ENCODE results near the gene CYP4F11.
"Not testable (repeated sequence)": the region's sequence is repeated elsewhere in the genome, so short reads cannot be mapped to it uniquely, and the experiment has no call there.

CYP4F11 gene

GRCh38 chr19:15934332-15935078 lies at the start of gene CYP4F11:
Gene CYP4F11 (minus strand): TSS chr19:15934529. CDS start chr19:15934408, 121 bp downstream.
- Histone ChIP-seq H3K27ac (peak within 1 kb of the TSS in 1 of 2 donors; percentile 78), H3K4me3 (peak within 1 kb of the TSS; percentile 37)
- peak; percentile 81 for DNase-seq (ENCODE audit: low spot score)
- TF ChIP-seq CTCF (IDR thresholded peaks at IDR 0.05): no peak

- no peak overlapping the region for H3K4me3 ChIP-seq
- TF ChIP-seq CTCF (IDR thresholded peaks at IDR 0.05): no peak
- no peak overlapping the region for H3K27ac ChIP-seq
- DNase-seq (ENCODE audit: low spot score): no peak
Observed at GRCh38 chr19:15979293-15979692, 45.0 kb upstream of the CYP4F11 start.

- H3K27ac ChIP-seq: no peak overlapping the region
- no peak overlapping the region for H3K4me3 ChIP-seq
- TF ChIP-seq CTCF (IDR thresholded peaks at IDR 0.05): no peak
- DNase-seq (ENCODE audit: low spot score): no peak
Observed at GRCh38 chr19:15977690-15978089, 43.4 kb upstream of the CYP4F11 start.

GRCh38 chr19:15976836-15977689 lies 42.7 kb upstream of the CYP4F11 start:
- DNase-seq (ENCODE audit: low spot score): no peak
- H3K27ac ChIP-seq: no peak overlapping the region
- TF ChIP-seq CTCF (IDR thresholded peaks at IDR 0.05): no peak
- no peak overlapping the region for H3K4me3 ChIP-seq

- no peak overlapping the region for H3K27ac ChIP-seq
- no peak for TF ChIP-seq CTCF (IDR thresholded peaks at IDR 0.05)
- H3K4me3 ChIP-seq: no peak overlapping the region
- DNase-seq (ENCODE audit: low spot score): no peak
Observed at GRCh38 chr19:15974856-15975255, 40.5 kb upstream of the CYP4F11 start.

- H3K4me3 ChIP-seq; H3K27ac ChIP-seq; DNase-seq (ENCODE audit: low spot score): not testable (repeated sequence)
Observed at GRCh38 chr19:15972043-15972442, 37.7 kb upstream of the CYP4F11 start.

- no peak for DNase-seq (ENCODE audit: low spot score)
- Histone ChIP-seq H3K4me3 (no peak overlapping the region), H3K27ac (no peak overlapping the region)
- TF ChIP-seq CTCF (IDR thresholded peaks at IDR 0.05): no peak
Observed at GRCh38 chr19:15971224-15971780, 37.0 kb upstream of the CYP4F11 start.

Measured in coronary artery (tissue), 2 donors.